H1 (cell line): ENCODE results near the gene MGAT4D. TPM values are rescaled to one million over a fixed set of nuclear protein-coding genes. Genes with fewer than 3 reads are reported as not detected.

Experiments
- EGR1 ChIP-seq: IDR thresholded peaks from 2 replicates; pipeline ENCODE4 v1.6.1; 2011; ENCODE audit warnings: low read depth, low read length, borderline replicate concordance
- HDAC6 ChIP-seq: IDR thresholded peaks from one replicate; pipeline ENCODE4 v1.7.1; 2012; ENCODE audit warnings: low read depth, mild to moderate bottlenecking, inconsistent platforms, low read length, moderate library complexity
- JUND ChIP-seq: IDR thresholded peaks from 2 replicates; pipeline ENCODE4 v1.6.1; 2011; ENCODE audit warnings: mild to moderate bottlenecking, improper control_type of control experiment, low read length
- KDM1A ChIP-seq: fragments of 200-600, 300-600 bp; sonication (generic); IDR thresholded peaks from 2 replicates; pipeline ENCODE4 v1.7.1; 2016; ENCODE audit warnings: mild to moderate bottlenecking, low read length, borderline replicate concordance
- RXRA ChIP-seq: IDR thresholded peaks from 2 replicates; pipeline ENCODE4 v1.6.1; 2011; ENCODE audit warnings: low read depth, mild to moderate bottlenecking, low read length, moderate library complexity; ENCODE audit not compliant: insufficient read depth
- SIN3A ChIP-seq, 2 experiments: IDR thresholded peaks in 1 of 2; conservative IDR thresholded peaks in 1 of 2; 2 replicates each; pipeline ENCODE4 v1.6.1; 2011 to 2012; ENCODE audit warnings: low read length in 2 of 2, improper control_type of control experiment in 1 of 2, low read depth in 1 of 2, mild to moderate bottlenecking in 1 of 2
- SP1 ChIP-seq: IDR thresholded peaks from 2 replicates; pipeline ENCODE4 v1.6.1; 2011; ENCODE audit warnings: low read depth, low read length
- polyA plus RNA-seq, 7 experiments: library from polyadenylated mRNA; depleted of rRNA in 3 of 7; stranded (reverse) in 5 of 7; unstranded in 2 of 7; fragments of >200 nt in 5 of 7; fragments of 200-250 nt in 2 of 7; gene quantifications; 1 replicate in 5 of 7; 2 replicates in 1 of 7; 4 replicates in 1 of 7; pipeline versions ENCODE4 v1.2.1 to v1.2.3, GENCODE V29; 2011 to 2013; ENCODE audit warnings: missing spikeins in 2 of 7, mixed read lengths in 2 of 7
- total RNA-seq: library from RNA; stranded (reverse); fragmentation: NEBNext Ultra II Directional; extraction: Animal tissue kit (Norgen Biotek cat#: 25700); gene quantifications from 2 replicates; pipeline ENCODE4 v1.2.1, GENCODE V29; 2021

MGAT4D gene
- total and polyA plus RNA-seq, 2 of the 8 experiments (the other 6 are each of a cell fraction or from before 2014, with no cell fraction given) = not detected

- TF ChIP-seq JUND (no peak), SP1 (no peak), EGR1 (no peak), SIN3A (conservative IDR thresholded peaks at IDR 0.05 in 1 of 2, IDR thresholded peaks at IDR 0.05 in 1 of 2; ENCODE audit: low read depth in 1 of 2, low read length in 2 of 2) (no peak), KDM1A (no peak), RXRA (no peak), HDAC6 (no peak)
Observed at GRCh38 chr4:140529434-140529833, 31.3 kb upstream of the MGAT4D start (continued).
